Measurements from ENCODE around the gene TCP11. TPM values are rescaled to one million over a fixed set of nuclear protein-coding genes. Genes with fewer than 3 reads are reported as not detected.

TCP11 gene
- polyA plus RNA-seq, 12 donors: 0.11 to 0.74 (median 0.35) TPM; not detected in 2

GRCh38 chr6:35173427-35174087 is 32.4 kb upstream of the TCP11 start:
- no peak for DNase-seq

GRCh38 chr6:35173044-35173426 is 31.9 kb upstream of the TCP11 start:
- DNase-seq: no peak

GRCh38 chr6:35170891-35171290 is 29.8 kb upstream of the TCP11 start:
- no peak for DNase-seq

- DNase-seq: no peak
Measured at GRCh38 chr6:35170166-35170565, 29.0 kb upstream of the TCP11 start.

GRCh38 chr6:35168461-35168861 is 27.3 kb upstream of the TCP11 start:
- DNase-seq: no peak

GRCh38 chr6:35167505-35167904 is 26.4 kb upstream of the TCP11 start:
- DNase-seq: no peak

GRCh38 chr6:35166520-35166919 is 25.4 kb upstream of the TCP11 start:
- no peak for DNase-seq

GRCh38 chr6:35166116-35166515 is 25.0 kb upstream of the TCP11 start:
- DNase-seq: no peak

- DNase-seq: no peak
Measured at GRCh38 chr6:35165630-35166071, 24.5 kb upstream of the TCP11 start.

- DNase-seq: no peak
Measured at GRCh38 chr6:35164868-35165267, 23.7 kb upstream of the TCP11 start.

GRCh38 chr6:35164277-35164676 is 23.1 kb upstream of the TCP11 start:
- no peak for DNase-seq

- DNase-seq: no peak
Measured at GRCh38 chr6:35163836-35164235, 22.7 kb upstream of the TCP11 start.

GRCh38 chr6:35161776-35162607 is 20.9 kb upstream of the TCP11 start:
- no peak for DNase-seq

- no peak for DNase-seq
Measured at GRCh38 chr6:35161266-35161665, 20.1 kb upstream of the TCP11 start.

- no peak for DNase-seq
Measured at GRCh38 chr6:35160642-35161041, 19.5 kb upstream of the TCP11 start.

- no peak for DNase-seq
Measured at GRCh38 chr6:35158520-35158919, 17.4 kb upstream of the TCP11 start.

- no peak for DNase-seq
Measured at GRCh38 chr6:35154947-35155346, 13.8 kb upstream of the TCP11 start.

GRCh38 chr6:35154262-35154661 is 13.1 kb upstream of the TCP11 start:
- DNase-seq: no peak

- DNase-seq: no peak
Measured at GRCh38 chr6:35152067-35152707, 11.0 kb upstream of the TCP11 start.

- no peak for DNase-seq
Measured at GRCh38 chr6:35151466-35151865, 10.3 kb upstream of the TCP11 start.

GRCh38 chr6:35149891-35150566 is 8.9 kb upstream of the TCP11 start:
- no peak for DNase-seq

GRCh38 chr6:35148167-35148741 is 7.1 kb upstream of the TCP11 start:
- DNase-seq: no peak

Measured in muscle of arm (tissue), 12 donors.